A673 (cell line): ENCODE measurements around the gene RAB3D.

Experiments
- EZH2 ChIP-seq: fragments of 200-600 bp; sonication (generic); IDR thresholded peaks from 2 replicates; pipeline ENCODE4 v1.6.1; 2017; ENCODE audit warnings: borderline replicate concordance, low read depth, mild to moderate bottlenecking, mixed read lengths, antibody characterized with exemption, low read length; ENCODE audit not compliant: poor library complexity, severe bottlenecking
- TF ChIP-seq, protein P1 (sequence below): fragments of 300-800, 200-600 bp; sonication (generic); conservative IDR thresholded peaks from 2 replicates; pipeline ENCODE4 v1.5.1; 2017; ENCODE audit warnings: low read depth, mild to moderate bottlenecking, antibody characterized with exemption, low read length, moderate library complexity, mixed read lengths

GRCh38 chr19:11373885-11374432 lies 34.5 kb upstream of the RAB3D start:
- TF ChIP-seq, protein P1, sequence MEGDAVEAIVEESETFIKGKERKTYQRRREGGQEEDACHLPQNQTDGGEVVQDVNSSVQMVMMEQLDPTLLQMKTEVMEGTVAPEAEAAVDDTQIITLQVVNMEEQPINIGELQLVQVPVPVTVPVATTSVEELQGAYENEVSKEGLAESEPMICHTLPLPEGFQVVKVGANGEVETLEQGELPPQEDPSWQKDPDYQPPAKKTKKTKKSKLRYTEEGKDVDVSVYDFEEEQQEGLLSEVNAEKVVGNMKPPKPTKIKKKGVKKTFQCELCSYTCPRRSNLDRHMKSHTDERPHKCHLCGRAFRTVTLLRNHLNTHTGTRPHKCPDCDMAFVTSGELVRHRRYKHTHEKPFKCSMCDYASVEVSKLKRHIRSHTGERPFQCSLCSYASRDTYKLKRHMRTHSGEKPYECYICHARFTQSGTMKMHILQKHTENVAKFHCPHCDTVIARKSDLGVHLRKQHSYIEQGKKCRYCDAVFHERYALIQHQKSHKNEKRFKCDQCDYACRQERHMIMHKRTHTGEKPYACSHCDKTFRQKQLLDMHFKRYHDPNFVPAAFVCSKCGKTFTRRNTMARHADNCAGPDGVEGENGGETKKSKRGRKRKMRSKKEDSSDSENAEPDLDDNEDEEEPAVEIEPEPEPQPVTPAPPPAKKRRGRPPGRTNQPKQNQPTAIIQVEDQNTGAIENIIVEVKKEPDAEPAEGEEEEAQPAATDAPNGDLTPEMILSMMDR, result no peak
- no peak for TF ChIP-seq EZH2
